GM12875 (cell line): ENCODE results near the gene ATM.
"Not testable (repeated sequence)": the region's sequence is repeated elsewhere in the genome, so short reads cannot be mapped to it uniquely, and the experiment has no call there.

Experiments
- H3K4me3 ChIP-seq: one replicate; pipeline ENCODE4 v1.5.1; 2011; ENCODE audit warnings: low read depth, low read length, control low read depth
- TF ChIP-seq, protein P1 (sequence below): IDR thresholded peaks from 2 replicates; pipeline ENCODE4 v1.5.1; 2011; ENCODE audit warnings: low read depth, mild to moderate bottlenecking, control low read depth, inconsistent platforms, low read length, moderate library complexity, borderline replicate concordance; ENCODE audit not compliant: insufficient read depth

ATM gene

DNA sequence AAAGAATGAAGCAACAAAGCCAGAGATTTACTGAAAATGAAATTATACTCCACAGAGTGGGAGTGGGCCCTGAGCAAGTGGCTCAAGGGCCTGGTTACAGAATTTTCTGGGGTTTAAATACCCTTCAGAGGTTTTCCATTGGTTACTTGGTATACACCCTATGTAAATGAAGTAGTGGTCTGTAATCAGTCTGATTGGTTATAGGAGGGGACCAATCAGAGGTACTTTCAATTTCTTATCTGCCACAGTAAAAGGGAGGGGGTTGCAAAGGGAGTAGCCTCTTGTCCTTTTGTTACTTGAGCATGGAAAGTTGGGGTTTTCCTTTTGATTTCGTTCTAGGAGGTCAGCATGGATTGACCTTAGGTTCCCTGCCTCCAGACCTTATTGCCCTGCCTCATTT lies 63.5 kb downstream of the ATM start:
- TF ChIP-seq, protein P1, sequence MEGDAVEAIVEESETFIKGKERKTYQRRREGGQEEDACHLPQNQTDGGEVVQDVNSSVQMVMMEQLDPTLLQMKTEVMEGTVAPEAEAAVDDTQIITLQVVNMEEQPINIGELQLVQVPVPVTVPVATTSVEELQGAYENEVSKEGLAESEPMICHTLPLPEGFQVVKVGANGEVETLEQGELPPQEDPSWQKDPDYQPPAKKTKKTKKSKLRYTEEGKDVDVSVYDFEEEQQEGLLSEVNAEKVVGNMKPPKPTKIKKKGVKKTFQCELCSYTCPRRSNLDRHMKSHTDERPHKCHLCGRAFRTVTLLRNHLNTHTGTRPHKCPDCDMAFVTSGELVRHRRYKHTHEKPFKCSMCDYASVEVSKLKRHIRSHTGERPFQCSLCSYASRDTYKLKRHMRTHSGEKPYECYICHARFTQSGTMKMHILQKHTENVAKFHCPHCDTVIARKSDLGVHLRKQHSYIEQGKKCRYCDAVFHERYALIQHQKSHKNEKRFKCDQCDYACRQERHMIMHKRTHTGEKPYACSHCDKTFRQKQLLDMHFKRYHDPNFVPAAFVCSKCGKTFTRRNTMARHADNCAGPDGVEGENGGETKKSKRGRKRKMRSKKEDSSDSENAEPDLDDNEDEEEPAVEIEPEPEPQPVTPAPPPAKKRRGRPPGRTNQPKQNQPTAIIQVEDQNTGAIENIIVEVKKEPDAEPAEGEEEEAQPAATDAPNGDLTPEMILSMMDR = no peak
- H3K4me3 ChIP-seq = no peak overlapping the region

DNA sequence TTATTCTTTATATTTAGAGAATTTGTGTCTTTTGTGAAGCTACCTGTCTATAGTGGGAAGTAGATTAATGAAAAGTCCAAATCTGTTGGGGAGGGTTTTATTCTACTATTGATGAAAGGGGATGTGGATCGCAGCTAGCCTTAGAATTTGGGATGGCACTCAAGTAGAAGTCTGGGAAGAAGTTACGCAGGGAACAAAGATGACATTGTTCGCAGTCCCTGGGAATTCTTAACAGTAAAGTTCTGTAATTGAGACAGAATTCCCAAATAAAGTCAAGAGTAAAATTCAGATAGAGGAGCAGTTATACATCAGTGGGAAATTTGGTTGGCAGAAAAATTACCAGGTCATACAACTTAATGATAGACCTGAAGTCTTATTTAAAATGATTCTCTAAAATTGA lies 64.1 kb downstream of the ATM start:
- TF ChIP-seq, protein P1 = no peak
- no peak overlapping the region for H3K4me3 ChIP-seq

DNA sequence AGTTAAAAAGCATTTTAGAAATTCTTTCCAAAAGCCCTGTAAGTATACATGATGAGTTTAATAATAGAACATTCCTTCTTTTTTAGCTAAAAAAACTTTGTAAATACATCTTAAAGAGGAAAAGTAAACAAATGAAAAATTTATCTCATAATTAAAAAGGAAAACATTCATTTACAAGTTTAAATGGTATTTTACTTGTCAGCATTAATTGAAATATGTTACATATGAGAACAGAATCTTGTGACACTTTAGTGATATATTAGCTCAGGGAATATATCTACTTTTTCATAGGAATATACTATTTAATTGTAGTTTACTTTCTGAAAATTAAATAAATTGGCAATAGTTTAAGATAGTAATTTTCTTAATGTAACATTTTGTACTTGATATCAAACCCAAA lies 66.2 kb downstream of the ATM start:
- H3K4me3 ChIP-seq = not testable (repeated sequence)

DNA sequence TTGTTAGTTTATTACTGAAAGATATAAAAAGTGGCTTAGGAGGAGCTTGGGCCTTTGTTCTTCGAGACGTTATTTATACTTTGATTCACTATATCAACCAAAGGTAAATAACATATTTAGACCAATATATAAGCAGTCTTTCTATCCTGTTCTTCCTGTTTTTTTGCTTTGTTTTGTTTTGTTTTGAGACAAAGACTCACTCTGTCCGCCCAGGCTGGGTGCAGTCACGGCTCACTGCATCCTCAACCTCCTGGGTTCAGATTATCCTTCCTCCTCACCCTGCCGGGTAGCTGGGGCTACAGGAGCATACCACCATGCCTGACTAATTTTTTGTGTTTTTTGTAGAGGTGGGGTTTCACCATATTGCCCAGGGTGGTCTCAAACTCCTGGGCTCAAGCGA lies 66.8 kb downstream of the ATM start:
- TF ChIP-seq, protein P1 = no peak
- no peak overlapping the region for H3K4me3 ChIP-seq

DNA sequence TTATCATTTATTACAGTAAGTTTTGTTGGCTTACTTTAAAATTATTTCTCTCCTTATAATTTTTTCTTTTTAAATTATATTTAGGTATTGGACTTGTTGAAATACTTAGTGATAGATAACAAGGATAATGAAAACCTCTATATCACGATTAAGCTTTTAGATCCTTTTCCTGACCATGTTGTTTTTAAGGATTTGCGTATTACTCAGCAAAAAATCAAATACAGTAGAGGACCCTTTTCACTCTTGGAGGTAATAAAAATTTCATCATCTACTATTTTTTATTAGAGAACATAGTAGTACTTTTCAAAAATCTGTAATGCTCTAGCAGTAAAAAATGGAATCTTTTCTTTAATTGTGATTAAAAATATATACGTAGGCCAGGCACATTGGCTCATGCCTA lies 70.4 kb downstream of the ATM start:
- H3K4me3 ChIP-seq = no peak overlapping the region
- TF ChIP-seq, protein P1 = no peak

DNA sequence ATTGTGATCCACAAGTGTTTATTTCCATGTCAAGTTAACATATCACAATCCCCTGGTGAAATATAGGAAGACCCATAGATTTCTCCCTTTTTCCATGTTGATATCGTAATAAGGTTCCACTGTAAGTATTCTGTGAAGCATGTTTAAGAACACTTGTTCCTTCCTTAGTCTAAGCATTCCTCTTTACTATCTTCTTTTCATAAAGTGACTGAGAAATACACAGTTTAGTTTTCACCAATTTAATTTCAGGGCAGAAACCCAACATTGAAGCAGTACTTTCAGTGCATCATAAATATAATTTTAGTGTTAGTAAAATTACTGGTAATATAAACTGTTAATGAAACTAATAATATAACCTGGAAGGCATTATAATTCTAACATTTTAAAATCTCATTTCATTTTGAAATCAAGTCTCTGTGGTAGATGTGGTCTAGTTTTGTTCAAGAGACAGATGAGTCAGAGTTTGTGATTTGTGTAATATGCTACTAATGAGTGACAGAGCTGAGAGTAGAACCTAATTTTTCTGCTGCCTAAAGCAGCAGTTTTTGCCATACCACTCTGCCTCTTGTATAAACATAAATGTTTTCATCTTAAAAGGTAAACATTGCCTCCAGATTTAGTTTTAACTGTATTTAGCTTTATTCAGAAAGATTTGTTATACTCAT lies 79.4 kb downstream of the ATM start:
- TF ChIP-seq, protein P1 = no peak
- no peak overlapping the region for H3K4me3 ChIP-seq

DNA sequence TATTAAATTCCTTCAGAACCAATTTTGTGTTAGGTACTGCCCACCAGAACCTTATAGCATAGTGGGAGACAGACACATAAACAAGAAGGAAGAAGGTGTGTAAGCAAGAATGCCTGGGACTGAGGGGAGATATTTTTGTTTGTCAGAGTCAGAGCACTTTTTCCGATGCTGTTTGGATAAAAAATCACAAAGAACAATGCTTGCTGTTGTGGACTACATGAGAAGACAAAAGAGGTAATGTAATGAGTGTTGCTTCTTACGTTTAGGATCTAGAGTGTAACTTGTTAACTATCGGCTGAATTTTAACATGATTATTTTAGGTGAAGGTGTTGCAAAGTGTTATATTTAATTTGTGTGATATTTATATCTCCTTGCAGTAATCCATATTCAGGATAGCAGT lies 84.9 kb downstream of the ATM start:
- TF ChIP-seq, protein P1 = no peak
- no peak overlapping the region for H3K4me3 ChIP-seq

DNA sequence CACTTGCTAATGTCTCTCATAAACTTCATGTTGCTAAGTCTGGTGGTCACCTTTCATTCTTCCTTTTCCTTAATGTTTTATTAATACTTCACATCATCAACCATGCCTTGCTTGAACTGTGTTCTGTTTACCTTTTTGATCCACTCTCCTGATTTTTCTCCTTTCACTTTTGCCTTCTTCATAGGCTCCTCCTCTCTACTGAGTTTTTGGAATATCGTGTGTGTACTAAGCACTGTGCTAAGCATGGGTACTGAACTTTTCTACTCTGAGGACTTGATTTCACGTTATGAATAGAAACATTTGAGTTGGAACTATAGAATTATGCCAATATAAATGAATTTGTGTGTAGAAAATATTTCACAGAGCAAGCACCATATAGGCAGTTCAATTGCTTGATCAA lies 90.6 kb downstream of the ATM start:
- TF ChIP-seq, protein P1 = no peak
- no peak overlapping the region for H3K4me3 ChIP-seq
